HepG2 (cell line): Measurements from ENCODE around the gene CPPED1. TPM values are rescaled to one million over a fixed set of nuclear protein-coding genes. Genes with fewer than 3 reads are reported as not detected.
A peak's percentile ranks its signal among the peaks of the same experiment; 100 is the strongest.

Source experiments
- FOXP4 ChIP-seq: sonication (generic); formaldehyde crosslinking; IDR thresholded peaks from 2 replicates; pipeline ENCODE4 v1.4.0; 2020; ENCODE audit warnings: missing genetic modification reagents
- GABPA ChIP-seq, 2 experiments: IDR thresholded peaks; 2 replicates each; pipeline ENCODE4 v1.6.1; 2011 to 2016; ENCODE audit warnings: low read depth in 2 of 2, low read length in 1 of 2, missing biosample characterization in 1 of 2, missing genetic modification characterization in 1 of 2
- HDAC1 ChIP-seq: sonication (generic); formaldehyde crosslinking; IDR thresholded peaks from 2 replicates; pipeline ENCODE4 v1.5.1; 2020; ENCODE audit warnings: mild to moderate bottlenecking, missing genetic modification reagents
- HOXA7 ChIP-seq: sonication (generic); formaldehyde crosslinking; IDR thresholded peaks from 2 replicates; pipeline ENCODE4 v1.8.1; 2022; ENCODE audit warnings: mild to moderate bottlenecking, missing genetic modification reagents, moderate library complexity
- MED1 ChIP-seq: sonication (generic); formaldehyde crosslinking; IDR thresholded peaks from 2 replicates; pipeline ENCODE4 v1.4.0; 2020; ENCODE audit warnings: missing genetic modification reagents
- RCOR2 ChIP-seq: IDR thresholded peaks from 2 replicates; pipeline ENCODE4 v1.6.1; 2016; ENCODE audit warnings: missing biosample characterization, missing genetic modification reagents
- TBL1XR1 ChIP-seq: fragments of 150-350 bp; IDR thresholded peaks from 2 replicates; pipeline ENCODE4 v1.6.1; 2014; ENCODE audit warnings: borderline replicate concordance, low read length; ENCODE audit not compliant: partially characterized antibody
- TBX2 ChIP-seq: sonication (generic); formaldehyde crosslinking; IDR thresholded peaks from 2 replicates; pipeline ENCODE4 v1.5.0; 2020; ENCODE audit warnings: missing genetic modification reagents, mild to moderate bottlenecking, borderline replicate concordance
- TCF7 ChIP-seq: sonication (generic); IDR thresholded peaks from 2 replicates; pipeline ENCODE4 v1.6.1; 2016; ENCODE audit warnings: antibody characterized with exemption, low read depth
- TOPORS ChIP-seq: sonication (generic); formaldehyde crosslinking; IDR thresholded peaks from 2 replicates; pipeline ENCODE4 v1.8.0; 2023; ENCODE audit warnings: mild to moderate bottlenecking, missing genetic modification reagents
- ZNF598 ChIP-seq: sonication (generic); formaldehyde crosslinking; IDR thresholded peaks from 2 replicates; pipeline ENCODE4 v1.5.1; 2020; ENCODE audit warnings: mild to moderate bottlenecking, missing genetic modification reagents, borderline replicate concordance
- ZNF672 ChIP-seq: sonication (generic); formaldehyde crosslinking; IDR thresholded peaks from 2 replicates; pipeline ENCODE4 v1.8.1; 2022; ENCODE audit warnings: missing genetic modification reagents
- polyA plus RNA-seq, 8 experiments: library from polyadenylated mRNA; depleted of rRNA in 3 of 8; stranded (reverse) in 7 of 8; unstranded in 1 of 8; fragments of >200 nt; fragmentation: Illumina TruSeq in 4 of 8; extraction: Trizol in 4 of 8; gene quantifications; 2 replicates each; pipeline versions ENCODE4 v1.2.1 to v1.2.3, GENCODE V29; 2011 to 2016; ENCODE audit warnings: low read depth in 4 of 8, missing spikeins in 1 of 8, mixed read lengths in 1 of 8; ENCODE audit not compliant: insufficient read depth in 1 of 8
- total RNA-seq, 5 experiments: library from RNA; depleted of rRNA; stranded (reverse); fragments of >200 nt; fragmentation: Illumina TruSeq; extraction: Trizol; gene quantifications; 2 replicates each; pipeline ENCODE4 v1.2.3, GENCODE V29; 2016; ENCODE audit warnings: low read depth in 1 of 5
- TF ChIP-seq, protein P1 (sequence below): sonication (generic); formaldehyde crosslinking; IDR thresholded peaks from 2 replicates; pipeline ENCODE4 v1.4.0; 2020; ENCODE audit warnings: missing genetic modification reagents, borderline replicate concordance
- TF ChIP-seq, protein P2 (sequence below): sonication (generic); formaldehyde crosslinking; IDR thresholded peaks from 2 replicates; pipeline ENCODE4 v1.4.0; 2020; ENCODE audit warnings: missing genetic modification reagents
- TF ChIP-seq, protein P3 (sequence below): IDR thresholded peaks from 2 replicates; pipeline ENCODE4 v1.6.1; 2016; ENCODE audit warnings: missing compliant biosample characterization, missing genetic modification reagents, borderline replicate concordance
- TF ChIP-seq, protein P4 (sequence below): sonication (generic); formaldehyde crosslinking; IDR thresholded peaks from 2 replicates; pipeline ENCODE4 v1.5.0; 2020; ENCODE audit warnings: missing genetic modification reagents

CPPED1 gene
- total and polyA plus RNA-seq, 2 of the 13 experiments (the other 11 are each of a cell fraction or from before 2014, with no cell fraction given): 66.6 to 71.3 TPM

DNA sequence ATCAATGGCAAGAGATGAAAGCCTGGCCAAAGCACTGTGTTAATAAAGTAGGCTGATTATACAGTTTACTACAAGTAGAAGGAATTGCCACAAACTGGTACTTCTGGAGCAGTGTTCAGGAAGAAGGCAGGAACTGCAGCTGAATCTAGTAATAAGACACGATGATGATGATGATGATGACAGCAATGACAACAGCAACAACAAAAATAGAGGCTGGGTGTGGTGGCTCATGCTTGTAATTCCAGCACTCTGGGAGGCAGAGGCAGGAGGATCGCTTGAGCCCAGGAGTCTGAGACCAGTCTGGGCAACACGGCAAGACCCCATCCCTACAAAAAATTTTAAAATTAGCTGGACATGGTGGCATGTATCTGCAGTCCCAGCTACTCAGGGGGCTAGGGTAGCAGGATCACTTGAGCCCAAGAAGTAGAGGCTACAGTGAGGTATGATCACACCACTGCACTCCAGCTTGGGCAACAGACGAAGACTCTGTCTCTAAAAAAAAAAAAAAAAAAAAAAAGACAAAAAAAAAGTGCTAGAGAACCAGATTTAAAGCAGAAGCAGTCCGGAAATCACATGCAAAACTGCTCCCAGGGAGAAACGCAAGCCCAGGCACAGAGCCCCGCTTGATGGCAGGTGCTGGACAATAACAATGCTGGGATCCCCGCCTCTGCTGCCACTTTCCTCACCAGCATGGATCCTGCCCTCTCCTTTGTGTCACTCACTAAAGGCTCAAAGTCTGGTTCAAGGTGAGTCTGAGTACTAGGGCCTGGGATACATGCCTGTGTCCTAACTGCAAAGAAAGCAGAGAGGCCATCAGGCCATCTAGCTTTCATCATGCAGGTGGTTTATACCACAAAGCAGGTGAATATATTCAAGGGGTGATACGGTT is 44.8 kb downstream of the CPPED1 start (continued):
- TF ChIP-seq, protein P1, sequence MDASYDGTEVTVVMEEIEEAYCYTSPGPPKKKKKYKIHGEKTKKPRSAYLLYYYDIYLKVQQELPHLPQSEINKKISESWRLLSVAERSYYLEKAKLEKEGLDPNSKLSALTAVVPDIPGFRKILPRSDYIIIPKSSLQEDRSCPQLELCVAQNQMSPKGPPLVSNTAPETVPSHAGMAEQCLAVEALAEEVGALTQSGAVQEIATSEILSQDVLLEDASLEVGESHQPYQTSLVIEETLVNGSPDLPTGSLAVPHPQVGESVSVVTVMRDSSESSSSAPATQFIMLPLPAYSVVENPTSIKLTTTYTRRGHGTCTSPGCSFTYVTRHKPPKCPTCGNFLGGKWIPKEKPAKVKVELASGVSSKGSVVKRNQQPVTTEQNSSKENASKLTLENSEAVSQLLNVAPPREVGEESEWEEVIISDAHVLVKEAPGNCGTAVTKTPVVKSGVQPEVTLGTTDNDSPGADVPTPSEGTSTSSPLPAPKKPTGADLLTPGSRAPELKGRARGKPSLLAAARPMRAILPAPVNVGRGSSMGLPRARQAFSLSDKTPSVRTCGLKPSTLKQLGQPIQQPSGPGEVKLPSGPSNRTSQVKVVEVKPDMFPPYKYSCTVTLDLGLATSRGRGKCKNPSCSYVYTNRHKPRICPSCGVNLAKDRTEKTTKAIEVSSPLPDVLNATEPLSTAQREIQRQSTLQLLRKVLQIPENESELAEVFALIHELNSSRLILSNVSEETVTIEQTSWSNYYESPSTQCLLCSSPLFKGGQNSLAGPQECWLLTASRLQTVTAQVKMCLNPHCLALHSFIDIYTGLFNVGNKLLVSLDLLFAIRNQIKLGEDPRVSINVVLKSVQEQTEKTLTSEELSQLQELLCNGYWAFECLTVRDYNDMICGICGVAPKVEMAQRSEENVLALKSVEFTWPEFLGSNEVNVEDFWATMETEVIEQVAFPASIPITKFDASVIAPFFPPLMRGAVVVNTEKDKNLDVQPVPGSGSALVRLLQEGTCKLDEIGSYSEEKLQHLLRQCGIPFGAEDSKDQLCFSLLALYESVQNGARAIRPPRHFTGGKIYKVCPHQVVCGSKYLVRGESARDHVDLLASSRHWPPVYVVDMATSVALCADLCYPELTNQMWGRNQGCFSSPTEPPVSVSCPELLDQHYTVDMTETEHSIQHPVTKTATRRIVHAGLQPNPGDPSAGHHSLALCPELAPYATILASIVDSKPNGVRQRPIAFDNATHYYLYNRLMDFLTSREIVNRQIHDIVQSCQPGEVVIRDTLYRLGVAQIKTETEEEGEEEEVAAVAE: no peak
- TF ChIP-seq TBL1XR1 (peak; percentile 16), TOPORS (0 out of 2 replicates have a peak, but pooled peaks have one; percentile 24), TBX2 (peak; percentile 31; the same call in 1 of the 2 replicates), FOXP4 (peak; percentile 47; the same call in 1 of the 2 replicates), TCF7 (no peak), GABPA (IDR thresholded peaks at IDR 0.05; ENCODE audit: low read depth, low read length) (no peak), GABPA (CRISPR knock-in tag; IDR thresholded peaks at IDR 0.05; ENCODE audit: low read depth) (no peak), ZNF672 (no peak), HDAC1 (peak; percentile 51; the same call in 1 of the 2 replicates), ZNF598 (CRISPR knock-in tag) (no peak), HOXA7 (CRISPR knock-in tag) (0 out of 2 replicates have a peak, but pooled peaks have one; percentile 22), RCOR2 (CRISPR knock-in tag) (no peak), MED1 (CRISPR knock-in tag) (no peak)
- TF ChIP-seq, protein P2, sequence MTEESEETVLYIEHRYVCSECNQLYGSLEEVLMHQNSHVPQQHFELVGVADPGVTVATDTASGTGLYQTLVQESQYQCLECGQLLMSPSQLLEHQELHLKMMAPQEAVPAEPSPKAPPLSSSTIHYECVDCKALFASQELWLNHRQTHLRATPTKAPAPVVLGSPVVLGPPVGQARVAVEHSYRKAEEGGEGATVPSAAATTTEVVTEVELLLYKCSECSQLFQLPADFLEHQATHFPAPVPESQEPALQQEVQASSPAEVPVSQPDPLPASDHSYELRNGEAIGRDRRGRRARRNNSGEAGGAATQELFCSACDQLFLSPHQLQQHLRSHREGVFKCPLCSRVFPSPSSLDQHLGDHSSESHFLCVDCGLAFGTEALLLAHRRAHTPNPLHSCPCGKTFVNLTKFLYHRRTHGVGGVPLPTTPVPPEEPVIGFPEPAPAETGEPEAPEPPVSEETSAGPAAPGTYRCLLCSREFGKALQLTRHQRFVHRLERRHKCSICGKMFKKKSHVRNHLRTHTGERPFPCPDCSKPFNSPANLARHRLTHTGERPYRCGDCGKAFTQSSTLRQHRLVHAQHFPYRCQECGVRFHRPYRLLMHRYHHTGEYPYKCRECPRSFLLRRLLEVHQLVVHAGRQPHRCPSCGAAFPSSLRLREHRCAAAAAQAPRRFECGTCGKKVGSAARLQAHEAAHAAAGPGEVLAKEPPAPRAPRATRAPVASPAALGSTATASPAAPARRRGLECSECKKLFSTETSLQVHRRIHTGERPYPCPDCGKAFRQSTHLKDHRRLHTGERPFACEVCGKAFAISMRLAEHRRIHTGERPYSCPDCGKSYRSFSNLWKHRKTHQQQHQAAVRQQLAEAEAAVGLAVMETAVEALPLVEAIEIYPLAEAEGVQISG (CRISPR knock-in tag): peak; percentile 60
- TF ChIP-seq, protein P3, sequence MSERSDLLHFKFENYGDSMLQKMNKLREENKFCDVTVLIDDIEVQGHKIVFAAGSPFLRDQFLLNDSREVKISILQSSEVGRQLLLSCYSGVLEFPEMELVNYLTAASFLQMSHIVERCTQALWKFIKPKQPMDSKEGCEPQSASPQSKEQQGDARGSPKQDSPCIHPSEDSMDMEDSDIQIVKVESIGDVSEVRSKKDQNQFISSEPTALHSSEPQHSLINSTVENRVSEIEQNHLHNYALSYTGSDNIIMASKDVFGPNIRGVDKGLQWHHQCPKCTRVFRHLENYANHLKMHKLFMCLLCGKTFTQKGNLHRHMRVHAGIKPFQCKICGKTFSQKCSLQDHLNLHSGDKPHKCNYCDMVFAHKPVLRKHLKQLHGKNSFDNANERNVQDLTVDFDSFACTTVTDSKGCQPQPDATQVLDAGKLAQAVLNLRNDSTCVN (CRISPR knock-in tag): no peak
- TF ChIP-seq, protein P4, sequence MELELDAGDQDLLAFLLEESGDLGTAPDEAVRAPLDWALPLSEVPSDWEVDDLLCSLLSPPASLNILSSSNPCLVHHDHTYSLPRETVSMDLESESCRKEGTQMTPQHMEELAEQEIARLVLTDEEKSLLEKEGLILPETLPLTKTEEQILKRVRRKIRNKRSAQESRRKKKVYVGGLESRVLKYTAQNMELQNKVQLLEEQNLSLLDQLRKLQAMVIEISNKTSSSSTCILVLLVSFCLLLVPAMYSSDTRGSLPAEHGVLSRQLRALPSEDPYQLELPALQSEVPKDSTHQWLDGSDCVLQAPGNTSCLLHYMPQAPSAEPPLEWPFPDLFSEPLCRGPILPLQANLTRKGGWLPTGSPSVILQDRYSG (CRISPR knock-in tag): no peak
